DND-41 (cell line): ENCODE data around the gene PEF1.
A peak's percentile ranks its signal among the peaks of the same experiment; 100 is the strongest.

Source experiments
- ATAC-seq: fragments of 200-7000 bp; cut with Tn5 transposase; 3 replicates; pipeline ENCODE4 v1.9.1; 2021; ENCODE audit warnings: low read depth; ENCODE audit not compliant: insufficient read depth
- DNase-seq: peaks from one replicate; pipeline ENCODE4 v3.0.0-alpha.2; 2020
- H2AFZ ChIP-seq: 2 replicates; pipeline ENCODE4 v1.6.0; 2012; ENCODE audit warnings: low read depth, low read length
- H3K27ac ChIP-seq: 2 replicates; pipeline ENCODE4 v1.5.1; 2012; ENCODE audit warnings: low read length, inconsistent platforms
- H3K27me3 ChIP-seq: fragments of 200-600 bp; sonication (generic); 2 replicates; pipeline ENCODE4 v1.6.0; 2012; ENCODE audit warnings: low read length, mild to moderate bottlenecking, inconsistent platforms; ENCODE audit not compliant: insufficient read depth, poor library complexity
- H3K36me3 ChIP-seq: 2 replicates; pipeline ENCODE4 v1.5.1; 2012; ENCODE audit warnings: low read length, inconsistent platforms; ENCODE audit not compliant: insufficient read depth
- H3K4me1 ChIP-seq: 2 replicates; pipeline ENCODE4 v1.5.1; 2012; ENCODE audit warnings: mild to moderate bottlenecking, low read length; ENCODE audit not compliant: insufficient read depth
- H3K4me2 ChIP-seq: 2 replicates; pipeline ENCODE4 v1.6.0; 2012; ENCODE audit warnings: mild to moderate bottlenecking, moderate library complexity, low read length, inconsistent platforms; ENCODE audit not compliant: insufficient read depth
- H3K4me3 ChIP-seq, 2 experiments: fragments of 200-600 bp in 1 of 2; shearing (Covaris generic) in 1 of 2; 2 replicates each; pipeline ENCODE4 v1.5.1; 2012 to 2016; ENCODE audit warnings: inconsistent platforms in 2 of 2, low read length in 2 of 2, mild to moderate bottlenecking in 2 of 2, low read depth in 1 of 2, moderate library complexity in 1 of 2
- H3K79me2 ChIP-seq: 2 replicates; pipeline ENCODE4 v1.6.0; 2012; ENCODE audit warnings: low read length, inconsistent platforms; ENCODE audit not compliant: insufficient read depth
- H3K9ac ChIP-seq: 2 replicates; pipeline ENCODE4 v1.6.0; 2012; ENCODE audit warnings: low read depth, mild to moderate bottlenecking, inconsistent platforms, low read length, moderate library complexity
- H3K9me3 ChIP-seq: 2 replicates; pipeline ENCODE4 v1.5.1; 2012; ENCODE audit warnings: low read length, moderate library complexity, mild to moderate bottlenecking, inconsistent platforms; ENCODE audit not compliant: insufficient read depth, severe bottlenecking
- H4K20me1 ChIP-seq: 2 replicates; pipeline ENCODE4 v1.6.0; 2012; ENCODE audit warnings: low read length; ENCODE audit not compliant: insufficient read depth
- EZH2 ChIP-seq: IDR thresholded peaks from 3 replicates; pipeline ENCODE4 v1.6.1; 2012; ENCODE audit warnings: borderline replicate concordance, low read depth, mild to moderate bottlenecking, moderate library complexity, low read length, inconsistent platforms; ENCODE audit not compliant: severe bottlenecking
- TF ChIP-seq, protein P1 (sequence below): IDR thresholded peaks from 2 replicates; pipeline ENCODE4 v1.5.1; 2012; ENCODE audit warnings: borderline replicate concordance, low read length, moderate library complexity, mild to moderate bottlenecking; ENCODE audit not compliant: poor library complexity, severe bottlenecking; ENCODE audit errors: extremely low read depth

PEF1 gene

DNA sequence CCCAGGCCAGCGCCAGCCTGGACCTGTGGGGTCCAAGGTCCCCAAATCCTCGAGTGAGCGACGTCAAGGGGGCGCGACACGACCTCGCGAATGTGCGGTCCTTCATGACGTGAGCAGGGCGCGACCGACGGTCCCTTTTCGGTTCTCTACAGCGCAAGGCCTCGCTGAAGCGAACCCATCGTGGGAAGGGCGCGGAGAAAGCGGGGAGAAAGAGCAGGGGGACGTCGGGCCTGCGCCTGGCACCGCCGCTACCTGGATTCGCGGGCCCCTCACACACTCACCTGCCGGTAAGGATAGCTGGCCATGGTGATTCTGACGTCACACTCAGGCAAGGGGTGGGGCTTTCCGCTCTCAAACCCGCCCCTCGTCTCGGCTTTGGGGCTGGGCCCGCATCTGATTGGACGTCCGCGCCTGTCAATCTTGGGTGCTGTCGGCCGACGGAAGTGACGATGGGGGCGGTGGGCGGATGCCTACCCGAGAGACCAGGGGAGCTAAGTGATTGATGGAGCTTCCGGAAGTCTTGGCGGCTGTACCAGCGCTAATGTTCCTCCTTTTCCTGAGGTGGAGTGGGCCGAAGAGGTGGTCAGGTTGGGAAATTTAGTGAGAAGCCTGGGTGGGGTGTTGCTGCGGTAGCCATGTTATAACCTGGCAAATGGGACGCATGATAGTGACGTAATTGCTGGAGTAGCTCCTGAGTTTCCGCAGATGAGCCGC lies at the start of gene PEF1:
Gene PEF1 (minus strand): TSS at position 317 of the 714 bp plus-strand sequence. CDS start 12 bp downstream, at position 305.
- Histone ChIP-seq H3K9ac (peak within 1 kb of the TSS; percentile 76), H3K36me3 (no peaks in the 10 kb centered on the region; the same call in 1 of the 2 replicates), H3K27ac (peak within 1 kb of the TSS; percentile 94), H4K20me1 (peaks cover 4% of the 10 kb centered on the region), H3K79me2 (peaks cover 46% of the 10 kb centered on the region), H2AFZ (peak within 1 kb of the TSS; percentile 75), H3K4me1 (peaks cover 40% of the 10 kb centered on the region), H3K9me3 (no peaks in the 10 kb centered on the region), H3K4me2 (peak within 1 kb of the TSS; percentile 95), H3K4me3 (peak within 1 kb of the TSS; percentile 52 to 68), H3K27me3 (peaks cover under 1% of the 10 kb centered on the region)
- peak; percentile 86 for ATAC-seq
- TF ChIP-seq, protein P1, sequence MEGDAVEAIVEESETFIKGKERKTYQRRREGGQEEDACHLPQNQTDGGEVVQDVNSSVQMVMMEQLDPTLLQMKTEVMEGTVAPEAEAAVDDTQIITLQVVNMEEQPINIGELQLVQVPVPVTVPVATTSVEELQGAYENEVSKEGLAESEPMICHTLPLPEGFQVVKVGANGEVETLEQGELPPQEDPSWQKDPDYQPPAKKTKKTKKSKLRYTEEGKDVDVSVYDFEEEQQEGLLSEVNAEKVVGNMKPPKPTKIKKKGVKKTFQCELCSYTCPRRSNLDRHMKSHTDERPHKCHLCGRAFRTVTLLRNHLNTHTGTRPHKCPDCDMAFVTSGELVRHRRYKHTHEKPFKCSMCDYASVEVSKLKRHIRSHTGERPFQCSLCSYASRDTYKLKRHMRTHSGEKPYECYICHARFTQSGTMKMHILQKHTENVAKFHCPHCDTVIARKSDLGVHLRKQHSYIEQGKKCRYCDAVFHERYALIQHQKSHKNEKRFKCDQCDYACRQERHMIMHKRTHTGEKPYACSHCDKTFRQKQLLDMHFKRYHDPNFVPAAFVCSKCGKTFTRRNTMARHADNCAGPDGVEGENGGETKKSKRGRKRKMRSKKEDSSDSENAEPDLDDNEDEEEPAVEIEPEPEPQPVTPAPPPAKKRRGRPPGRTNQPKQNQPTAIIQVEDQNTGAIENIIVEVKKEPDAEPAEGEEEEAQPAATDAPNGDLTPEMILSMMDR, result no peak
- TF ChIP-seq EZH2, result no peak
- DNase-seq, result peak; percentile 99

DNA sequence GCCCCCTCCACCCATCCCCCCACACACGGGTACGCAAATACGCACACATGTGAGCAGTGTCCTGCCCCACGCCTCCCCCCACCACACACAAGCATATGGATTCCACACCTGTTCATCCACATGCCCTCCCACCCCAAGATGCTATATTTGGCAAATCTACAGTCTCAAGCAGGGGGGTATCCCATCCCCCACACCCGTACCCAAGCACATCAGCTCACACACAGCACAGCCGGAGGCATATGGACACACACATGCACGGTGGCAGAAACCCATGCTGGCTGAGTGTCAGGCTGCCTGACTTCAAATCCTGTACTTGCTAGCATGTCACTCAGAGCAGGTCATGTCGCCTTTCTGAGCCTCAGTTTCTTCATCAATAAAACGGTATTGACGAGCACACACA lies 48.6 kb upstream of the PEF1 start:
- Histone ChIP-seq H3K9me3 (no peaks in the 10 kb centered on the region), H3K27me3 (no peaks in the 10 kb centered on the region), H3K4me1 (no peaks in the 10 kb centered on the region), H2AFZ (no peak overlapping the region), H3K9ac (no peak overlapping the region), H3K4me3 (no peak overlapping the region), H3K79me2 (no peaks in the 10 kb centered on the region), H3K4me2 (no peak overlapping the region), H3K27ac (no peak overlapping the region), H4K20me1 (no peaks in the 10 kb centered on the region; the same call in 1 of the 2 replicates), H3K36me3 (no peaks in the 10 kb centered on the region)
- DNase-seq (no peak), ATAC-seq (no peak)
- TF ChIP-seq, protein P1, result no peak
- TF ChIP-seq EZH2, result no peak

DNA sequence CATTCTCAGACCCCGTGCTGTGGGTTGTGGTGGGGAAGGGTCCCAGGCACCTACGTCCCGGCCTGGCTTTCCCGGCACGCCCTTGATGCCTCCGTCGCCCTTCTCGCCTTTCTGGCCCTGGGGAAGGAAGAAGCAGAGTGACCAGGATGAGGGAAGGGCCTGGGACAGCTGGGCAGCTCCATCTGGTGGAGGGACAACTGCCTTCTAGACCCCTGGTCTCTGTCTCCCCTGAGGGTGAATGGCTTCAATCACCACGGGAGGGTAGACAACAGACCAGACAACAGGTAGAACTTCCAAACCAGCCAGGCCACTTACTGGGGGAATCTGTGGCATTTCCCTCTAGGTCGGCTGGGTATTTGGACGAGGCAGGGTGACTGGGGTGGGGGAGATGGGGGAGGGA lies 47.3 kb upstream of the PEF1 start:
- no peak for DNase-seq
- H3K4me3 ChIP-seq, result no peak overlapping the region
- no peaks in the 10 kb centered on the region for H3K79me2 ChIP-seq
- no peaks in the 10 kb centered on the region for H3K4me1 ChIP-seq
- H3K9me3 ChIP-seq, result no peaks in the 10 kb centered on the region
- no peak for TF ChIP-seq EZH2
- no peaks in the 10 kb centered on the region; the same call in 1 of the 2 replicates for H4K20me1 ChIP-seq
- H3K36me3 ChIP-seq, result no peaks in the 10 kb centered on the region
- H3K27ac ChIP-seq, result no peak overlapping the region
- ATAC-seq, result no peak
- no peak overlapping the region for H3K4me2 ChIP-seq
- no peaks in the 10 kb centered on the region for H3K27me3 ChIP-seq
- no peak overlapping the region for H3K9ac ChIP-seq
- no peak overlapping the region for H2AFZ ChIP-seq

DNA sequence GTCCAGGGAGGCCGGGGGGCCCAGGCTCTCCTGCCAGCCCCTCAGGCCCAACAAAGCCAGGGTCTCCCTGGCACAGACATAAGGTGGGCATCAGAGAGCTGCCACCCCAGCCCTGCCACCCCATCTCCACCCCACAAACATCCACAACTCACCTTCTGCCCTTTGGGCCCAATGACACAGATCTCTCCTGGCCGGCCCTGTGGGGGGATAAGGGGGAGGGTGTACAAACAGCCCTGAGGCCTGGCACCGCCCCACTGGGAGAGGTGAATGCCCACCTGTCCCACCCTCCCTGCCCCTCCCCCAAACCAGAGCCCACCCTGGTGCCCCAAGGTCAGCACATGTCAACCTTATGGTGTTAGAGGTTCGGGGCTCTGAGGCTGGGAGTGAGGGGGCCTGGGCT lies 46.8 kb upstream of the PEF1 start:
- no peaks in the 10 kb centered on the region for H3K9me3 ChIP-seq
- TF ChIP-seq EZH2, result no peak
- TF ChIP-seq, protein P1, result no peak
- no peaks in the 10 kb centered on the region for H3K27me3 ChIP-seq
- ATAC-seq, result no peak
- H3K4me3 ChIP-seq, result no peak overlapping the region
- no peak overlapping the region for H3K4me2 ChIP-seq
- H3K9ac ChIP-seq, result no peak overlapping the region
- H3K79me2 ChIP-seq, result no peaks in the 10 kb centered on the region
- no peak overlapping the region for H3K27ac ChIP-seq
- H2AFZ ChIP-seq, result no peak overlapping the region
- no peaks in the 10 kb centered on the region for H3K4me1 ChIP-seq
- no peak for DNase-seq
- no peaks in the 10 kb centered on the region for H3K36me3 ChIP-seq
- no peaks in the 10 kb centered on the region for H4K20me1 ChIP-seq
